Keratinocyte (primary cell): ENCODE data around the gene GPX4. TPM values are rescaled to one million over a fixed set of nuclear protein-coding genes. Genes with fewer than 3 reads are reported as not detected.

Experiments used
- DNase-seq: peaks from one replicate; pipeline ENCODE4 v3.0.0-alpha.2; 2011; ENCODE audit warnings: low read depth, missing footprints, low spot score
- FAIRE-seq: peaks from 2 replicates; lab custom pipeline; 2011; peaks lifted over from hg19 to GRCh38; lab: Jason Lieb, UNC
- H2AFZ ChIP-seq: 2 replicates; pipeline ENCODE4 v1.6.0; 2012; ENCODE audit warnings: low read length, control low read depth, inconsistent platforms; ENCODE audit not compliant: control insufficient read depth
- H3K27ac ChIP-seq: 2 replicates; pipeline ENCODE4 v1.5.1; 2011; ENCODE audit warnings: low read length; ENCODE audit not compliant: control insufficient read depth, insufficient read depth
- H3K27me3 ChIP-seq: 3 replicates; pipeline ENCODE4 v1.6.0; 2011; ENCODE audit warnings: low read length; ENCODE audit not compliant: control insufficient read depth, insufficient read depth; ENCODE audit errors: extremely low read depth
- H3K36me3 ChIP-seq, 2 experiments: 2 replicates in 1 of 2; 3 replicates in 1 of 2; pipeline ENCODE4 v1.5.1; 2011; ENCODE audit warnings: low read length in 2 of 2, mild to moderate bottlenecking in 1 of 2; ENCODE audit not compliant: control insufficient read depth in 2 of 2, insufficient read depth in 2 of 2; ENCODE audit errors: extremely low read depth in 1 of 2
- H3K4me1 ChIP-seq: 3 replicates; pipeline ENCODE4 v1.5.1; 2011; ENCODE audit warnings: low read length; ENCODE audit not compliant: control insufficient read depth, insufficient read depth; ENCODE audit errors: extremely low read depth
- H3K4me2 ChIP-seq: 3 replicates; pipeline ENCODE4 v1.6.0; 2011; ENCODE audit warnings: low read depth, low read length; ENCODE audit not compliant: control insufficient read depth, insufficient read depth; ENCODE audit errors: extremely low read depth
- H3K4me3 ChIP-seq, 3 experiments: fragments of 200-600 bp in 1 of 3; sonication (generic) in 1 of 3; 2 replicates in 2 of 3; 3 replicates in 1 of 3; pipeline ENCODE4 v1.5.1; 2011 to 2016; ENCODE audit warnings: low read length in 3 of 3, mild to moderate bottlenecking in 3 of 3, control low read depth in 2 of 3, inconsistent platforms in 1 of 3, low read depth in 1 of 3, mixed read lengths in 1 of 3, mixed run types in 1 of 3, moderate library complexity in 1 of 3; ENCODE audit not compliant: control insufficient read depth in 2 of 3, insufficient read depth in 2 of 3; ENCODE audit errors: extremely low read depth in 1 of 3
- H3K79me2 ChIP-seq: 2 replicates; pipeline ENCODE4 v1.6.0; 2012; ENCODE audit warnings: low read length; ENCODE audit not compliant: control insufficient read depth, insufficient read depth
- H3K9ac ChIP-seq: 3 replicates; pipeline ENCODE4 v1.6.0; 2011; ENCODE audit warnings: low read length; ENCODE audit not compliant: control insufficient read depth, insufficient read depth; ENCODE audit errors: extremely low read depth
- H3K9me1 ChIP-seq: 3 replicates; pipeline ENCODE4 v1.6.0; 2011; ENCODE audit warnings: low read length; ENCODE audit not compliant: control insufficient read depth, insufficient read depth; ENCODE audit errors: extremely low read depth
- H3K9me3 ChIP-seq: 2 replicates; pipeline ENCODE4 v1.5.1; 2012; ENCODE audit warnings: low read depth, low read length; ENCODE audit not compliant: control insufficient read depth
- H4K20me1 ChIP-seq: 3 replicates; pipeline ENCODE4 v1.6.0; 2011; ENCODE audit warnings: low read length; ENCODE audit not compliant: control insufficient read depth, insufficient read depth; ENCODE audit errors: extremely low read depth
- CTCF ChIP-seq, 3 experiments: IDR thresholded peaks in 1 of 3; conservative IDR thresholded peaks in 1 of 3; optimal IDR thresholded peaks in 1 of 3; 2 replicates in 2 of 3; 3 replicates in 1 of 3; pipeline versions ENCODE3 to v1.5.1; 2011; ENCODE audit warnings: low read length in 3 of 3, mild to moderate bottlenecking in 3 of 3, moderate library complexity in 2 of 3, control low read depth in 1 of 3, inconsistent platforms in 1 of 3; ENCODE audit not compliant: insufficient read depth in 2 of 3; ENCODE audit errors: extremely low read depth in 1 of 3
- EZH2 ChIP-seq: IDR thresholded peaks from one replicate; pipeline ENCODE4 v1.6.1; 2012; ENCODE audit warnings: inconsistent platforms, mild to moderate bottlenecking, low read length, moderate library complexity
- dilution Hi-C: fragments of 300-500 bp; cut with MboI; formaldehyde crosslinking; loops from one replicate; pipeline ENCODE4 v1.7.0; 2020; ENCODE audit warnings: low sequenced_read_pairs; ENCODE audit not compliant: extremely low pct_ligation_motif_present
- polyA plus RNA-seq, 5 experiments: library from polyadenylated mRNA; depleted of rRNA in 3 of 5; stranded (reverse) in 3 of 5; stranded (forward) in 1 of 5; unstranded in 1 of 5; fragments of >200 nt; gene quantifications; 1 replicate in 1 of 5; 2 replicates in 3 of 5; 3 replicates in 1 of 5; pipeline versions ENCODE4 v1.2.1 to v1.2.3, GENCODE V29; 2011 to 2012; ENCODE audit warnings: missing spikeins in 2 of 5, low read depth in 1 of 5, low replicate concordance in 1 of 5

The GPX4 gene
- polyA plus RNA-seq, 1 donor (not counting 4 experiments of a cell fraction or from before 2014, with no cell fraction given), result 193 TPM

GRCh38 chr19:1151037-1151724 lies 47.4 kb downstream of the GPX4 start:
- Histone ChIP-seq H4K20me1 (peaks cover 4% of the 10 kb centered on the region), H2AFZ (no peak overlapping the region), H3K27me3 (no peaks in the 10 kb centered on the region), H3K9me1 (peaks cover 3% of the 10 kb centered on the region), H3K79me2 (peaks cover 47% of the 10 kb centered on the region), H3K4me2 (no peak overlapping the region), H3K27ac (no peak overlapping the region), H3K36me3 (peaks cover 28 to 30% of the 10 kb centered on the region in 2 experiments), H3K4me1 (peaks cover 15% of the 10 kb centered on the region), H3K9ac (no peak overlapping the region), H3K9me3 (no peaks in the 10 kb centered on the region), H3K4me3 (no peak overlapping the region)
- dilution Hi-C loops, result no loop called here
- no peak for FAIRE-seq
- DNase-seq, result no peak
- no peak for TF ChIP-seq CTCF (optimal IDR thresholded peaks at IDR 0.05 in 1 of 3, IDR thresholded peaks at IDR 0.05 in 1 of 3, conservative IDR thresholded peaks at IDR 0.05 in 1 of 3; ENCODE audit: extremely low read depth in 1 of 3, insufficient read depth in 2 of 3, low read length in 3 of 3)
- no peak for TF ChIP-seq EZH2

GRCh38 chr19:1151917-1152587 lies 48.3 kb downstream of the GPX4 start:
- no peak overlapping the region for H3K4me2 ChIP-seq
- dilution Hi-C loops, result no loop called here
- H3K36me3 ChIP-seq, result peaks cover 26 to 33% of the 10 kb centered on the region in 2 experiments
- peaks cover 54% of the 10 kb centered on the region for H3K79me2 ChIP-seq
- H3K9me3 ChIP-seq, result no peaks in the 10 kb centered on the region
- DNase-seq (no peak), FAIRE-seq (no peak)
- no peaks in the 10 kb centered on the region for H3K27me3 ChIP-seq
- H3K9me1 ChIP-seq, result peaks cover 3% of the 10 kb centered on the region
- H4K20me1 ChIP-seq, result peaks cover 4% of the 10 kb centered on the region
- no peak overlapping the region for H3K4me3 ChIP-seq
- H2AFZ ChIP-seq, result no peak overlapping the region
- TF ChIP-seq CTCF (optimal IDR thresholded peaks at IDR 0.05 in 1 of 3, IDR thresholded peaks at IDR 0.05 in 1 of 3, conservative IDR thresholded peaks at IDR 0.05 in 1 of 3; ENCODE audit: extremely low read depth in 1 of 3, insufficient read depth in 2 of 3, low read length in 3 of 3), result no peak
- TF ChIP-seq EZH2, result no peak
- no peak overlapping the region for H3K9ac ChIP-seq
- H3K4me1 ChIP-seq, result peaks cover 19% of the 10 kb centered on the region
- H3K27ac ChIP-seq, result no peak overlapping the region
